HG03039 (cell line): ENCODE data around the gene OR2C1.

Experiments used
- ATAC-seq: cut with Tn5 transposase; IDR thresholded peaks from one replicate; pipeline ENCODE4 v1.9.1; 2021; ENCODE audit warnings: mild to moderate bottlenecking, moderate library complexity; ENCODE audit not compliant: unreplicated experiment

OR2C1 gene

DNA sequence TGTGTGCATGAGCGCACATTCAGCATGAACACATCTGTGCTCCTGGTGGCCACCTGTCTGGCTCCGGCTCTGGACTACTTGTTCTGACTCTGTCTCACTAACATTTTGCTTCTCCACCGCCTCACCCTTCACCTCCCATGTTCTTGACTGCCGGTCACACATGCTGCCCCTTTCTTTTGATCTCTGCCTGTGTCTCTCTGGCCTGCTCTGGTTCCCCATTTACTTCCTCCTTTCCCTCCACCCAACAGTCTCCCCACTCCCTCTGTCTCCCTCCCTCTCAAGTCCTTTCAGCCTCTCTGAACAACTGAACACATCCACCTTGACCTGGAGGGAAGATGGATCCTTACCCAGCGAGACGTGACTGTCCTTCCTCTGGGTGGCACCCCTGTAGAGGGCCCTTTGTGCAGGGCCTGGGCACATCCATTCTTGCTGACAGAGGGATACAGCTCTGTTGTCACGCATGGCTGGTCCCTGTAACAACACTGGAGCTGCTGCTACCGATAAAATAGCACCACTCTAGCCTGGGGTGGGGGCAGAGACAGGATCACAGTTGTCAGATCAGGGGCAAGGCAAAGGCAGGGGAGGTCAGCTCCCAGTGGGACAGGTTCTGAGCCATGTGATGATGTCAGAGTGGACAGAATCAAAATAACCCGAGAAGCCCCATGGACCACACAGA is 34.1 kb downstream of the OR2C1 start:
- no peak for ATAC-seq

- ATAC-seq: no peak
Observed at GRCh38 chr16:3400446-3400778, 44.7 kb downstream of the OR2C1 start.

DNA sequence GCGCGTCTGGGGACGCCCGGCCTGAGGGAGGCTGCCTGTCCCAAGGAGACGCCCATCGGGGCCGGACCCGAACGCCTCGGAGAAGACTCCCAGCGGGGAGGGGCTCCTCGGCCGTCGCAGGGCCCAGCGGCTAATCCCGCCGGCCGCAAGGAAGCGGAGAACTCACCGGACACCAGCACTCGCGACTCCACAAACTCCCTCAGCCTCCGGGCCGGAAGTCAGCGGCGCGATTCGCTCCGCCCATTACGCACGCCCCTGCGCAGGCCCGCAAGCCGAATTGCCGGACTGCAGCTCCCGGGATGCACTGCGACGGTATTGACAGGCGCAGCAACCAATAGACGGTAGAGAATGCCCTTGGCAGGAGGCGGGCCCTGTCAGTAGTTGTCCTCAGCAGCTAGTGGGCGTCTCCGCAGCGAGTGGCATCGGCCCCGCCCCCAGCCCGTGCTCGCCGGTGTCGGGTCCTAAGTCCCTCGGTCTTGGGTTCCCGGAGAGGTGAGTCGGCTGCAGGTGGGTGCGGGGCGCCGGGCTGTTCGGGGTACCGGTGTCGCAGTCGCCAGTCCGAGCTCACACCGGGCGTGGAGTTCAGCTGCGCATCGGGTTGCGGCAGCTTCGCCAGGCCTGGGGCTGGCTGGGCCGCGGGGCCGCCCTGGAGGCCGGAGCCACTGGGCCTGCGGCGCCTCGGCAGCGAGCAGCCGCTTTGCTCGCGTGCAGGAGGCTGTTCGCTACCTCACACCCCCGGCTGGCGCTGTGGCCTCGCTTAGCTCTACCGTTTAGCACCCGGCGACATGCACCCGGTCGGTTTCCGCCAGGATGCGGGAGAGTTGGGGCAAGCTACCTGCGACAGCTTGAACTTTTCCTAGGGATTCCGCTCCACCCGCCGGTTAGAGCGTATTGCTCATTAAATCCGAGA is 45.3 kb downstream of the OR2C1 start, which contains the start of the genes ZNF174 and ZSCAN32:
ZNF174 (plus strand) TSS at position 437 of the 910 bp plus-strand sequence. CDS start 790 bp downstream, outside the sequence.
ZSCAN32 (minus strand) TSS at position 226 of the 910 bp plus-strand sequence. CDS start 3,447 bp downstream, outside the sequence.
- ATAC-seq: peak; percentile 97

DNA sequence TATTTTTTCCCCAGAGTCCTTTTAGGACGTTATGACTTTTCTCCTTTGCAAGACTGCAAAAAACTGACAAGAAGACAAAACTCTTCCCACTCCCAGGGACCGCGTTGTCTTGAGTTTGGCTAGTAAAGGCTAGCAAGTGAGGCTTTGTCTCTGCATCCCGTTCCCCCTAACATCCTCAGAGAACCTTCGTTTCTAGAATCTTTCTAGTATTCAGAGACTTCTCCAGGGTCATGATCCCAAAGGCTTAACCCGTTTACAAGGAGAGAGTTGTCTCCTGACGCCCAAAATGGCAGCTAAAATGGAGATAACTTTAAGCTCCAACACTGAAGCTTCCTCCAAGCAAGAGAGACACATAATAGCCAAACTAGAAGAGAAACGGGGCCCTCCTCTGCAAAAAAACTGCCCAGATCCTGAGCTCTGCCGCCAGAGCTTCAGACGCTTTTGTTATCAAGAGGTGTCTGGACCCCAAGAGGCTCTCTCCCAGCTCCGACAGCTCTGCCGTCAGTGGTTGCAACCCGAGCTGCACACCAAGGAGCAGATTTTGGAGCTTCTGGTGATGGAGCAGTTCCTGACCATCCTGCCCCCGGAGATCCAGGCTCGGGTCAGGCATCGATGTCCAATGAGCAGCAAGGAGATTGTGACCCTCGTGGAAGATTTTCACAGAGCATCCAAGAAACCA is 46.2 kb downstream of the OR2C1 start:
- no peak for ATAC-seq
